HAP-1 (cell line): ENCODE results near the gene DOK7.

Source experiments
- DNase-seq, 2 experiments: peaks; one replicate each; pipeline ENCODE4 v3.0.0-alpha.2; 2016 to 2020; ENCODE audit warnings: low spot score in 2 of 2
- H3K27me3 ChIP-seq: fragments of 250-450 bp; sonication (Bioruptor Pico); 2 replicates; pipeline ENCODE4 v1.5.1; 2020; ENCODE audit warnings: low read depth, mild to moderate bottlenecking, moderate library complexity
- H3K36me3 ChIP-seq: fragments of 250-450 bp; sonication (Bioruptor Pico); replicated peaks from 2 replicates; pipeline ENCODE4 v1.5.1; 2020; ENCODE audit warnings: mild to moderate bottlenecking
- H3K4me1 ChIP-seq: fragments of 250-450 bp; sonication (Bioruptor Pico); 2 replicates; pipeline ENCODE4 v1.5.1; 2020; ENCODE audit warnings: mild to moderate bottlenecking
- H3K4me3 ChIP-seq: fragments of 250-450 bp; sonication (Bioruptor Pico); 2 replicates; pipeline ENCODE4 v1.5.1; 2020; ENCODE audit warnings: mild to moderate bottlenecking, moderate library complexity
- H3K9me3 ChIP-seq: fragments of 250-450 bp; sonication (Bioruptor Pico); 2 replicates; pipeline ENCODE4 v1.5.1; 2020; ENCODE audit warnings: mild to moderate bottlenecking, moderate library complexity
- in situ Hi-C: fragments of 300-500 bp; cut with MboI; formaldehyde crosslinking; loops from 3 replicates; pipeline ENCODE4 v1.14.3; 2020; ENCODE audit warnings: low sequenced_read_pairs, inconsistent platforms, mixed read lengths

The DOK7 gene

GRCh38 chr4:3493720-3494461 lies 30.8 kb downstream of the DOK7 start:
- peaks cover 51% of the 10 kb centered on the region for H3K27me3 ChIP-seq
- no peak overlapping the region for H3K4me3 ChIP-seq
- H3K4me1 ChIP-seq, result no peaks in the 10 kb centered on the region
- DNase-seq, result no peak
- in situ Hi-C loops, result no loop called here
- no peaks in the 10 kb centered on the region for H3K36me3 ChIP-seq
- no peaks in the 10 kb centered on the region for H3K9me3 ChIP-seq

GRCh38 chr4:3494462-3494871 lies 31.4 kb downstream of the DOK7 start:
- in situ Hi-C loops, result no loop called here
- Histone ChIP-seq H3K27me3 (peaks cover 45% of the 10 kb centered on the region), H3K4me1 (no peaks in the 10 kb centered on the region), H3K36me3 (no peaks in the 10 kb centered on the region), H3K4me3 (no peak overlapping the region), H3K9me3 (no peaks in the 10 kb centered on the region)
- DNase-seq, result no peak

GRCh38 chr4:3495204-3495975 lies 32.3 kb downstream of the DOK7 start:
- no peaks in the 10 kb centered on the region for H3K9me3 ChIP-seq
- in situ Hi-C loops, result no loop called here
- no peaks in the 10 kb centered on the region for H3K36me3 ChIP-seq
- H3K4me1 ChIP-seq, result no peaks in the 10 kb centered on the region
- no peak overlapping the region for H3K4me3 ChIP-seq
- H3K27me3 ChIP-seq, result peaks cover 42% of the 10 kb centered on the region
- no peak for DNase-seq

GRCh38 chr4:3496021-3496420 lies 32.9 kb downstream of the DOK7 start:
- peaks cover 42% of the 10 kb centered on the region for H3K27me3 ChIP-seq
- in situ Hi-C loops, result no loop called here

GRCh38 chr4:3497095-3497494 lies 34.0 kb downstream of the DOK7 start:
- H3K36me3 ChIP-seq, result no peaks in the 10 kb centered on the region
- in situ Hi-C loops, result no loop called here
- H3K4me3 ChIP-seq, result no peak overlapping the region
- no peaks in the 10 kb centered on the region for H3K4me1 ChIP-seq
- H3K27me3 ChIP-seq, result peaks cover 32% of the 10 kb centered on the region
- H3K9me3 ChIP-seq, result no peaks in the 10 kb centered on the region
- DNase-seq, result no peak

More at GRCh38 chr4:3496021-3496420, 32.9 kb downstream of the DOK7 start:
- Histone ChIP-seq H3K9me3 (no peaks in the 10 kb centered on the region), H3K36me3 (no peaks in the 10 kb centered on the region), H3K4me1 (no peaks in the 10 kb centered on the region), H3K4me3 (no peak overlapping the region)
- DNase-seq, result no peak

- Histone ChIP-seq H3K36me3 (no peaks in the 10 kb centered on the region), H3K4me1 (no peaks in the 10 kb centered on the region), H3K27me3 (peaks cover 25% of the 10 kb centered on the region), H3K4me3 (no peak overlapping the region), H3K9me3 (no peaks in the 10 kb centered on the region)
- no peak for DNase-seq
- in situ Hi-C loops, result no loop called here
These were observed 34.6 kb downstream of the DOK7 start for GRCh38 chr4:3497523-3498389.

GRCh38 chr4:3498407-3498806 lies 35.3 kb downstream of the DOK7 start:
- in situ Hi-C loops, result no loop called here
- no peaks in the 10 kb centered on the region for H3K4me1 ChIP-seq
- no peaks in the 10 kb centered on the region for H3K9me3 ChIP-seq
- H3K27me3 ChIP-seq, result peaks cover 19% of the 10 kb centered on the region
- no peak overlapping the region for H3K4me3 ChIP-seq
- no peak for DNase-seq
- H3K36me3 ChIP-seq, result no peaks in the 10 kb centered on the region

- Histone ChIP-seq H3K9me3 (no peaks in the 10 kb centered on the region), H3K4me3 (no peak overlapping the region), H3K36me3 (no peaks in the 10 kb centered on the region), H3K27me3 (peaks cover 13% of the 10 kb centered on the region), H3K4me1 (no peaks in the 10 kb centered on the region)
- DNase-seq, result no peak
- in situ Hi-C loops, result no loop called here
These were observed 35.9 kb downstream of the DOK7 start for GRCh38 chr4:3498901-3499510.

- DNase-seq, result no peak
- Histone ChIP-seq H3K36me3 (no peaks in the 10 kb centered on the region), H3K27me3 (peaks cover 6% of the 10 kb centered on the region), H3K4me3 (no peak overlapping the region), H3K9me3 (no peaks in the 10 kb centered on the region), H3K4me1 (no peaks in the 10 kb centered on the region)
- in situ Hi-C loops, result no loop called here
These were observed 36.6 kb downstream of the DOK7 start for GRCh38 chr4:3499710-3500109.

GRCh38 chr4:3500111-3500510 lies 37.0 kb downstream of the DOK7 start:
- Histone ChIP-seq H3K9me3 (no peaks in the 10 kb centered on the region), H3K4me3 (no peak overlapping the region), H3K27me3 (peaks cover 3% of the 10 kb centered on the region), H3K36me3 (no peaks in the 10 kb centered on the region), H3K4me1 (no peaks in the 10 kb centered on the region)
- no peak for DNase-seq
- in situ Hi-C loops, result no loop called here

- no peaks in the 10 kb centered on the region for H3K9me3 ChIP-seq
- no peak for DNase-seq
- H3K36me3 ChIP-seq, result no peaks in the 10 kb centered on the region
- in situ Hi-C loops, result no loop called here
- no peaks in the 10 kb centered on the region for H3K4me1 ChIP-seq
- no peak overlapping the region for H3K4me3 ChIP-seq
- no peaks in the 10 kb centered on the region for H3K27me3 ChIP-seq
These were observed 37.6 kb downstream of the DOK7 start for GRCh38 chr4:3500634-3501101.

- in situ Hi-C loops, result no loop called here
- DNase-seq, result no peak
- no peaks in the 10 kb centered on the region for H3K36me3 ChIP-seq
These were observed 38.2 kb downstream of the DOK7 start for GRCh38 chr4:3501126-3501824.

More at GRCh38 chr4:3501126-3501824, 38.2 kb downstream of the DOK7 start:
- H3K27me3 ChIP-seq, result no peaks in the 10 kb centered on the region
- H3K4me1 ChIP-seq, result no peaks in the 10 kb centered on the region
- no peaks in the 10 kb centered on the region for H3K9me3 ChIP-seq
- no peak overlapping the region for H3K4me3 ChIP-seq
